Left hindlimb (tissue), 1 donor: ENCODE measurements around the gene LDB3.
"Not testable (repeated sequence)": the region's sequence is repeated elsewhere in the genome, so short reads cannot be mapped to it uniquely, and the experiment has no call there.

Source experiments
- DNase-seq: peaks from one replicate; pipeline ENCODE4 v3.0.0-alpha.2; 2018

The LDB3 gene

GRCh38 chr10:86734207-86734988 lies 66.1 kb downstream of the LDB3 start:
- DNase-seq = no peak

- DNase-seq = not testable (repeated sequence)
Observed at GRCh38 chr10:86735278-86735677, 67.0 kb downstream of the LDB3 start.

GRCh38 chr10:86742230-86742629 lies 73.9 kb downstream of the LDB3 start:
- no peak for DNase-seq

- DNase-seq = no peak
Observed at GRCh38 chr10:86744067-86744725, 75.9 kb downstream of the LDB3 start.

GRCh38 chr10:86747796-86748581 lies 79.7 kb downstream of the LDB3 start:
- DNase-seq = no peak

- no peak for DNase-seq
Observed at GRCh38 chr10:86749854-86750253, 81.5 kb downstream of the LDB3 start.

- DNase-seq = no peak
Observed at GRCh38 chr10:86751477-86751876, 83.2 kb downstream of the LDB3 start.

- DNase-seq = no peak
Observed at GRCh38 chr10:86752311-86752710, 84.0 kb downstream of the LDB3 start.

- DNase-seq = no peak
Observed at GRCh38 chr10:86753051-86753450, 84.7 kb downstream of the LDB3 start.

- no peak for DNase-seq
Observed at GRCh38 chr10:86753638-86754434, 85.5 kb downstream of the LDB3 start.

GRCh38 chr10:86755454-86755739 lies 87.1 kb downstream of the LDB3 start:
- no peak for DNase-seq

- peak; percentile 86 for DNase-seq
Observed at GRCh38 chr10:86755740-86756510, 87.6 kb downstream of the LDB3 start.

- DNase-seq = peak; percentile 97
Observed at GRCh38 chr10:86756511-86757112, 88.3 kb downstream of the LDB3 start, which contains the start of gene BMPR1A. TSS of gene BMPR1A (plus strand) at chr10:86756619. CDS start at chr10:86876019, 119,400 bp downstream.

GRCh38 chr10:86757113-86757972 lies 89.0 kb downstream of the LDB3 start:
- DNase-seq = peak; percentile 75

GRCh38 chr10:86758189-86759072 lies 90.1 kb downstream of the LDB3 start:
- DNase-seq = no peak

- DNase-seq = no peak
Observed at GRCh38 chr10:86759073-86759672, 90.9 kb downstream of the LDB3 start.

- DNase-seq = no peak
Observed at GRCh38 chr10:86763404-86763803, 95.1 kb downstream of the LDB3 start.

- no peak for DNase-seq
Observed at GRCh38 chr10:86765548-86765947, 97.2 kb downstream of the LDB3 start.

GRCh38 chr10:86768412-86769062 lies 100.2 kb downstream of the LDB3 start:
- no peak for DNase-seq
